ENCODE data around the gene RAD51B.

DNA sequence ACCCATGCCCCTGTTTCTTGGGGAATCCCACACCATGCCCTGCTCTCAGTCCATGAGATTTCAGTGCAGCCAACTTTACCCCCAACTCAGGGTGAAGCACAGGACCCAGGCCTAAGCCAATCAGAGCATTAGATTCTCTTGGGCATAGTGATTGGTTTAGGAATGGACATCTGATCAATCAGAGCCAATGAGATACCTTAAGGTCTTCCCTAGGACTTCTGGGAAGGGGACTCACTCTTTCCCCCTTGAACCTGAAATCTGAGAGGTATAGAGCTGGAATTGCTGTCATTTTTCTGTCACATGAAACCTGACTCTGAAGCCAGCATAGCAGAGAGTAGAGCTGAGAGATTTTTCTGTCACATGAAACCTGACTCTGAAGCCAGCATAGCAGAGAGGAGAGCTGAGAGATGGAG is 846.2 kb downstream of the RAD51B start:
- TF ChIP-seq POLR2AphosphoS5 (IDR thresholded peaks at IDR 0.05; ENCODE audit: low read depth, low read length) (no peak), POLR2A (IDR thresholded peaks at IDR 0.05; ENCODE audit: low read depth, low read length) (no peak), SPI1 (IDR thresholded peaks at IDR 0.05; ENCODE audit: low read depth, low read length) (no peak), TAF1 (IDR thresholded peaks at IDR 0.05; ENCODE audit: low read depth, low read length) (no peak), PAX5 (IDR thresholded peaks at IDR 0.05; ENCODE audit: insufficient read depth, low read length, severe bottlenecking) (no peak)

All from GM12891 (cell line).